ENCODE data around the gene CCNQ.

Gene CCNQ

DNA sequence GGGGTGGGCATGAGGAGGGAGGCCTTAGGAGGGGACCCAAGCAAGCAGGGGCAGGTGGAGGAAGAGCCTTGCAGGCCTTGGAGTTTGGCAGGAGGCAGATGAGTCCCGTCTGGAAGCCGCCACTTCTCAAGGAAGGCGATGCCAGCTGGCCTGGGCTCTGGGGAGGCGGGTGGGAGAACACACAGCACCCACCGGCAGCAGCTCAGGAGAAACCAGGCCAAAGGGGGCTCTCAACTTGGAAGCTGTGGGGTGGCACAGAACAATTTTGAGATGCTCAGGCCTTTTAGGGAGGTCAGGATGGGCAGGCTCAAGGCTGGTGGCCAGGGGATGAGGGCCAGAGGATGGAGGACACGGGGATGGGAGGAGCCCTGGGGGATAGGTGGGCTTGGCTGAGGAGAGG, 36.4 kb upstream of the CCNQ start:
- ChIA-PET CTCF (interaction anchor here (0.7 to 3.0 kb wide), 14 partner anchors 10 to 80 kb away, joined by 3 to 21 read pairs (median 6); partner anchors contain the start of genes CCNQ and DUSP9), POLR2A (interaction anchor here (0.6 kb wide), 1 partner anchor 53 kb away, joined by 6 read pairs; no protein-coding TSS in a partner anchor)
- H3K36me3 ChIP-seq (ENCODE audit: control insufficient read depth in 2 of 2, insufficient read depth in 1 of 2, low read length in 2 of 2), result no peaks in the 10 kb centered on the region
- no peak overlapping the region for H3K4me3 ChIP-seq (ENCODE audit: low read depth, low read length)
- H3K9me3 ChIP-seq (ENCODE audit: control insufficient read depth, insufficient read depth, low read depth, low read length), result no peaks in the 10 kb centered on the region
- TF ChIP-seq, protein P1, sequence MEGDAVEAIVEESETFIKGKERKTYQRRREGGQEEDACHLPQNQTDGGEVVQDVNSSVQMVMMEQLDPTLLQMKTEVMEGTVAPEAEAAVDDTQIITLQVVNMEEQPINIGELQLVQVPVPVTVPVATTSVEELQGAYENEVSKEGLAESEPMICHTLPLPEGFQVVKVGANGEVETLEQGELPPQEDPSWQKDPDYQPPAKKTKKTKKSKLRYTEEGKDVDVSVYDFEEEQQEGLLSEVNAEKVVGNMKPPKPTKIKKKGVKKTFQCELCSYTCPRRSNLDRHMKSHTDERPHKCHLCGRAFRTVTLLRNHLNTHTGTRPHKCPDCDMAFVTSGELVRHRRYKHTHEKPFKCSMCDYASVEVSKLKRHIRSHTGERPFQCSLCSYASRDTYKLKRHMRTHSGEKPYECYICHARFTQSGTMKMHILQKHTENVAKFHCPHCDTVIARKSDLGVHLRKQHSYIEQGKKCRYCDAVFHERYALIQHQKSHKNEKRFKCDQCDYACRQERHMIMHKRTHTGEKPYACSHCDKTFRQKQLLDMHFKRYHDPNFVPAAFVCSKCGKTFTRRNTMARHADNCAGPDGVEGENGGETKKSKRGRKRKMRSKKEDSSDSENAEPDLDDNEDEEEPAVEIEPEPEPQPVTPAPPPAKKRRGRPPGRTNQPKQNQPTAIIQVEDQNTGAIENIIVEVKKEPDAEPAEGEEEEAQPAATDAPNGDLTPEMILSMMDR (tag by site-specific recombination; IDR thresholded peaks at IDR 0.05), result no peak
- TF ChIP-seq ZNF530 (tag by site-specific recombination; IDR thresholded peaks at IDR 0.05; ENCODE audit: low read depth) (no peak), ZNF274 (IDR thresholded peaks at IDR 0.05; ENCODE audit: low read length) (no peak), ZNF274 (tag by site-specific recombination; IDR thresholded peaks at IDR 0.05; ENCODE audit: borderline replicate concordance) (no peak), ZNF654 (tag by site-specific recombination; IDR thresholded peaks at IDR 0.05; ENCODE audit: low read depth) (no peak), ZBTB20 (tag by site-specific recombination; IDR thresholded peaks at IDR 0.05) (no peak), ZNF10 (tag by site-specific recombination; IDR thresholded peaks at IDR 0.05) (no peak), KLF10 (tag by site-specific recombination; IDR thresholded peaks at IDR 0.05) (no peak), GLIS1 (tag by site-specific recombination; IDR thresholded peaks at IDR 0.05) (no peak), ZFP41 (tag by site-specific recombination; IDR thresholded peaks at IDR 0.05; ENCODE audit: borderline replicate concordance) (no peak), ZNF146 (tag by site-specific recombination; IDR thresholded peaks at IDR 0.05) (no peak), ZNF423 (tag by site-specific recombination; IDR thresholded peaks at IDR 0.05) (no peak)
- TF ChIP-seq, protein P2, sequence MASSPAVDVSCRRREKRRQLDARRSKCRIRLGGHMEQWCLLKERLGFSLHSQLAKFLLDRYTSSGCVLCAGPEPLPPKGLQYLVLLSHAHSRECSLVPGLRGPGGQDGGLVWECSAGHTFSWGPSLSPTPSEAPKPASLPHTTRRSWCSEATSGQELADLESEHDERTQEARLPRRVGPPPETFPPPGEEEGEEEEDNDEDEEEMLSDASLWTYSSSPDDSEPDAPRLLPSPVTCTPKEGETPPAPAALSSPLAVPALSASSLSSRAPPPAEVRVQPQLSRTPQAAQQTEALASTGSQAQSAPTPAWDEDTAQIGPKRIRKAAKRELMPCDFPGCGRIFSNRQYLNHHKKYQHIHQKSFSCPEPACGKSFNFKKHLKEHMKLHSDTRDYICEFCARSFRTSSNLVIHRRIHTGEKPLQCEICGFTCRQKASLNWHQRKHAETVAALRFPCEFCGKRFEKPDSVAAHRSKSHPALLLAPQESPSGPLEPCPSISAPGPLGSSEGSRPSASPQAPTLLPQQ (tag by site-specific recombination; IDR thresholded peaks at IDR 0.05), result no peak
- no peaks in the 10 kb centered on the region for H3K4me1 ChIP-seq (ENCODE audit: control insufficient read depth, insufficient read depth, low read length)
- no peak overlapping the region for H3K27ac ChIP-seq (ENCODE audit: extremely low read depth, low read depth, low read length)

DNA sequence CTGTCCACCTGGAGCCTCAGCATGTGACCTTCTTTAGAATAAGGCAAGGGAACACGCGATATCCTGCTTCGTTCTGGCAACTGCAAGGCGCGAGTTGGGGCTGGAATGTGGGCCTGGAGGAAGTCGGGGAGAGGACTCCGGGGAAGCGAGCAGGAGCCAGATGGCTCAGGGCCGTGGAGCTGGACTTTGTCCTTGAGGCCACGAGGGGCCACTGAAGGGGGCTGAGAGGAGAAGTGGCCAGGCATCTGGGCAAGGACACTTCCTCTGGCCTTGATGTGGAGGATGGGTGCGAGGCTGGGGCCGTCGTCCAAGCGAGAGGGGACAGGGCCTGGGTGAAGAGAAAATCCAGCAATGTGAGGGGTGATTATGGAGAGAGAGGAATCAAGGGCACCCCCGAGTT, 35.9 kb upstream of the CCNQ start:
- no peaks in the 10 kb centered on the region for H3K9me3 ChIP-seq (ENCODE audit: control insufficient read depth, insufficient read depth, low read depth, low read length)
- H3K4me3 ChIP-seq (ENCODE audit: low read depth, low read length), result no peak overlapping the region
- CTCF ChIA-PET, result interaction anchor here (0.7 to 3.0 kb wide), 5 partner anchors 9 to 80 kb away, joined by 3 to 21 read pairs (median 8); no protein-coding TSS in a partner anchor
- no peaks in the 10 kb centered on the region for H3K4me1 ChIP-seq (ENCODE audit: control insufficient read depth, insufficient read depth, low read length)
- POLR2A ChIA-PET, result interaction anchor here (0.6 kb wide), 1 partner anchor 52 kb away, joined by 6 read pairs; no protein-coding TSS in a partner anchor
- H3K36me3 ChIP-seq (ENCODE audit: control insufficient read depth in 2 of 2, insufficient read depth in 1 of 2, low read length in 2 of 2), result no peaks in the 10 kb centered on the region
- TF ChIP-seq ZNF529 (tag by site-specific recombination; IDR thresholded peaks at IDR 0.05; ENCODE audit: insufficient replicate concordance), result no peak
- no peak for TF ChIP-seq ZNF311 (tag by site-specific recombination; IDR thresholded peaks at IDR 0.05; ENCODE audit: borderline replicate concordance)
- TF ChIP-seq ZEB2 (tag by site-specific recombination; IDR thresholded peaks at IDR 0.05), result no peak
- no peak overlapping the region for H3K27ac ChIP-seq (ENCODE audit: extremely low read depth, low read depth, low read length)

DNA sequence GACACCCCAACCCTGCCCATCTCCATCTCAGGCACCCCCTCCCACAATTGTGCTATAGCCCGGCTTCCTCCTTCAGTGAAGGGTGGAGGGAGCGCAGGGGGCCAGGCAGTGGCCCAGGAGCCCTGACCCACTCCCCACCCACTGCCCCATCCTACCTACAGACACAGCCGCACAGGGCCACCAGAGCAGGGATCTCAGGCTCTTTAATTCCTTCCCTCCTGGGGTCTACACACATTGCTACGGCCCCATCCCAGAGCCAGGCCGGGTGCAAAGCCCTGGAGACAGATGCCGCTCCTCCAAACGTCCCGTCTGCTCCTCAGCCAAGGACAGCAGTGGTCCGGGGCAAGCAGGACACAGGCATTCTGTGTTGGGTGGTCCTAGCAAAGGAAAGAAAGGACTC, 35.3 kb upstream of the CCNQ start:
- Histone ChIP-seq H3K9me3 (ENCODE audit: control insufficient read depth, insufficient read depth, low read depth, low read length) (no peaks in the 10 kb centered on the region), H3K4me1 (ENCODE audit: control insufficient read depth, insufficient read depth, low read length) (no peaks in the 10 kb centered on the region), H3K27ac (ENCODE audit: extremely low read depth, low read depth, low read length) (no peak overlapping the region), H3K4me3 (ENCODE audit: low read depth, low read length) (no peak overlapping the region), H3K36me3 (ENCODE audit: control insufficient read depth in 2 of 2, insufficient read depth in 1 of 2, low read length in 2 of 2) (no peaks in the 10 kb centered on the region)
- ChIA-PET POLR2A (no interaction called here), CTCF (no interaction called here)
- TF ChIP-seq, protein P3, sequence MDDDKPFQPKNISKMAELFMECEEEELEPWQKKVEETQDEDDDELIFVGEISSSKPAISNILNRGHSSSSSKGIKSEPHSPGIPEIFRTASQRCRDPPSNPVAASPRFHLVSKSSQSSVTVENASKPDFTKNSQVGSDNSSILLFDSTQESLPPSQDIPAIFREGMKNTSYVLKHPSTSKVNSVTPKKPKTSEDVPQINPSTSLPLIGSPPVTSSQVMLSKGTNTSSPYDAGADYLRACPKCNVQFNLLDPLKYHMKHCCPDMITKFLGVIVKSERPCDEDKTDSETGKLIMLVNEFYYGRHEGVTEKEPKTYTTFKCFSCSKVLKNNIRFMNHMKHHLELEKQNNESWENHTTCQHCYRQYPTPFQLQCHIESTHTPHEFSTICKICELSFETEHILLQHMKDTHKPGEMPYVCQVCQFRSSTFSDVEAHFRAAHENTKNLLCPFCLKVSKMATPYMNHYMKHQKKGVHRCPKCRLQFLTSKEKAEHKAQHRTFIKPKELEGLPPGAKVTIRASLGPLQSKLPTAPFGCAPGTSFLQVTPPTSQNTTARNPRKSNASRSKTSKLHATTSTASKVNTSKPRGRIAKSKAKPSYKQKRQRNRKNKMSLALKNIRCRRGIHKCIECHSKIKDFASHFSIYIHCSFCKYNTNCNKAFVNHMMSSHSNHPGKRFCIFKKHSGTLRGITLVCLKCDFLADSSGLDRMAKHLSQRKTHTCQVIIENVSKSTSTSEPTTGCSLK (tag by site-specific recombination; IDR thresholded peaks at IDR 0.05), result no peak
- TF ChIP-seq ZNF121 (tag by site-specific recombination; IDR thresholded peaks at IDR 0.05) (no peak), ZNF354C (tag by site-specific recombination; IDR thresholded peaks at IDR 0.05; ENCODE audit: borderline replicate concordance, low read depth) (no peak), ZNF830 (tag by site-specific recombination; IDR thresholded peaks at IDR 0.05; ENCODE audit: low read depth) (no peak), ZNF114 (tag by site-specific recombination; IDR thresholded peaks at IDR 0.05) (no peak), SP7 (tag by site-specific recombination; IDR thresholded peaks at IDR 0.05) (no peak), ZNF664 (tag by site-specific recombination; IDR thresholded peaks at IDR 0.05) (no peak), ZNF514 (tag by site-specific recombination; IDR thresholded peaks at IDR 0.05) (no peak), ZNF529 (tag by site-specific recombination; IDR thresholded peaks at IDR 0.05; ENCODE audit: insufficient replicate concordance) (no peak)
- TF ChIP-seq, protein P4, sequence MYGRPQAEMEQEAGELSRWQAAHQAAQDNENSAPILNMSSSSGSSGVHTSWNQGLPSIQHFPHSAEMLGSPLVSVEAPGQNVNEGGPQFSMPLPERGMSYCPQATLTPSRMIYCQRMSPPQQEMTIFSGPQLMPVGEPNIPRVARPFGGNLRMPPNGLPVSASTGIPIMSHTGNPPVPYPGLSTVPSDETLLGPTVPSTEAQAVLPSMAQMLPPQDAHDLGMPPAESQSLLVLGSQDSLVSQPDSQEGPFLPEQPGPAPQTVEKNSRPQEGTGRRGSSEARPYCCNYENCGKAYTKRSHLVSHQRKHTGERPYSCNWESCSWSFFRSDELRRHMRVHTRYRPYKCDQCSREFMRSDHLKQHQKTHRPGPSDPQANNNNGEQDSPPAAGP (tag by site-specific recombination; IDR thresholded peaks at IDR 0.05), result no peak
- TF ChIP-seq, protein P5, sequence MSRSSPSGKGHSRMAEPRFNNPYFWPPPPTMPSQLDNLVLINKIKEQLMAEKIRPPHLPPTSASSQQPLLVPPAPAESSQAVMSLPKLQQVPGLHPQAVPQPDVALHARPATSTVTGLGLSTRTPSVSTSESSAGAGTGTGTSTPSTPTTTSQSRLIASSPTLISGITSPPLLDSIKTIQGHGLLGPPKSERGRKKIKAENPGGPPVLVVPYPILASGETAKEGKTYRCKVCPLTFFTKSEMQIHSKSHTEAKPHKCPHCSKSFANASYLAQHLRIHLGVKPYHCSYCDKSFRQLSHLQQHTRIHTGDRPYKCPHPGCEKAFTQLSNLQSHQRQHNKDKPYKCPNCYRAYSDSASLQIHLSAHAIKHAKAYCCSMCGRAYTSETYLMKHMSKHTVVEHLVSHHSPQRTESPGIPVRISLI (tag by site-specific recombination; IDR thresholded peaks at IDR 0.05), result no peak
